MM.1S (cell line): ENCODE measurements around the gene C4orf51.

ENCODE experiments used
- DNase-seq: peaks from one replicate; pipeline ENCODE4 v3.0.0-alpha.2; 2015
- H2AFZ ChIP-seq: fragments of 300-600 bp; sonication (generic); 2 replicates; pipeline ENCODE4 v1.6.0; 2016; ENCODE audit warnings: antibody characterized with exemption, low read length
- H3F3A ChIP-seq: fragments of 300-600 bp; sonication (generic); 2 replicates; pipeline ENCODE4 v1.6.1; 2016; ENCODE audit warnings: mild to moderate bottlenecking, antibody characterized with exemption, low read length, moderate library complexity, mixed read lengths; ENCODE audit not compliant: insufficient read depth
- H3K27ac ChIP-seq: fragments of 300-600 bp; sonication (generic); 2 replicates; pipeline ENCODE4 v1.5.1; 2016; ENCODE audit warnings: mild to moderate bottlenecking, low read length
- H3K27me3 ChIP-seq: fragments of 300-600 bp; sonication (generic); replicated peaks from 2 replicates; pipeline ENCODE4 v1.6.0; 2016; ENCODE audit warnings: low read length; ENCODE audit not compliant: insufficient read depth
- H3K36me3 ChIP-seq: fragments of 300-600 bp; sonication (generic); replicated peaks from 2 replicates; pipeline ENCODE4 v1.6.1; 2016; ENCODE audit warnings: mild to moderate bottlenecking, low read length, mixed read lengths; ENCODE audit not compliant: insufficient read depth
- H3K4me1 ChIP-seq: fragments of 300-600 bp; sonication (generic); 2 replicates; pipeline ENCODE4 v1.6.1; 2016; ENCODE audit warnings: low read length, mixed read lengths
- H3K4me2 ChIP-seq: fragments of 300-600 bp; sonication (generic); 2 replicates; pipeline ENCODE4 v1.6.0; 2016; ENCODE audit warnings: low read depth, low read length
- H3K4me3 ChIP-seq: fragments of 300-600 bp; sonication (generic); 2 replicates; pipeline ENCODE4 v1.5.1; 2016; ENCODE audit warnings: low read length, mixed read lengths
- H3K79me2 ChIP-seq: fragments of 300-600 bp; sonication (generic); 2 replicates; pipeline ENCODE4 v1.6.1; 2016; ENCODE audit warnings: mixed run types, low read length, mixed read lengths
- H3K9ac ChIP-seq: fragments of 300-600 bp; sonication (generic); 2 replicates; pipeline ENCODE4 v1.6.1; 2016; ENCODE audit warnings: low read length, mixed read lengths
- H3K9me2 ChIP-seq: fragments of 300-600 bp; sonication (generic); replicated peaks from 2 replicates; pipeline ENCODE4 v1.6.1; 2016; ENCODE audit warnings: mild to moderate bottlenecking, low read length, mixed read lengths; ENCODE audit not compliant: insufficient read depth
- H3K9me3 ChIP-seq: fragments of 300-600 bp; sonication (generic); replicated peaks from 2 replicates; pipeline ENCODE4 v1.6.1; 2016; ENCODE audit warnings: mild to moderate bottlenecking, low read length, mixed read lengths; ENCODE audit not compliant: insufficient read depth
- H4K20me1 ChIP-seq: fragments of 300-600 bp; sonication (generic); 2 replicates; pipeline ENCODE4 v1.6.1; 2016; ENCODE audit warnings: mild to moderate bottlenecking, low read length, moderate library complexity, mixed read lengths; ENCODE audit not compliant: insufficient read depth
- EZH2 ChIP-seq: fragments of 300-600 bp; sonication (generic); optimal IDR thresholded peaks from 2 replicates; pipeline ENCODE3; 2017; ENCODE audit warnings: low read depth, mild to moderate bottlenecking, antibody characterized with exemption, low read length, mixed read lengths
- EZH2phosphoT487 ChIP-seq: fragments of 300-600 bp; sonication (generic); IDR thresholded peaks from 2 replicates; pipeline ENCODE4 v1.6.1; 2018; ENCODE audit warnings: antibody characterized with exemption, low read length
- TF ChIP-seq, protein P1 (sequence below): fragments of 300-600 bp; sonication (generic); IDR thresholded peaks from 2 replicates; pipeline ENCODE4 v1.5.1; 2016; ENCODE audit warnings: antibody characterized with exemption, low read length, mixed read lengths

The C4orf51 gene

DNA sequence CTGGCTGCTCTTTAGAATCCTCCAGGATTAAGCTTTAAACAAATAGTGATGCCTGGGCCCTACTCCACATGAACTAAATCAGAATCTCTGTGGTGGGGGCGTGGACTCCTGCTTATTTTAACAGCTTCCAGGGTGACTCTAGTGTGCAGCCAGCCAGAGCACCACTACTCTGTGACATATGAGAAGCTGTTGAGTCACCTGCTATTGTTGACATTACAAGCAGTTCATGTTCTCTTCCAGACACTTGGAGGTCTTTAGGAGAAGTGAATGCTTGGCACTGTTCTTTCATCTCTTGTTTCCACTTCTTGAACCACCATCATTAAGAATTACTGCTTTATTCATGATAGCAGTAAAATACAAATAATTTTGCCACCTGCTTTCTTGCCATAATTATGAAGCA lies 426 bp upstream of the C4orf51 start:
- no peaks in the 10 kb centered on the region for H4K20me1 ChIP-seq
- H3K27ac ChIP-seq: no peak overlapping the region
- no peak overlapping the region for H3K4me2 ChIP-seq
- H3K9me2 ChIP-seq: no peaks in the 10 kb centered on the region
- no peak for DNase-seq
- no peaks in the 10 kb centered on the region for H3F3A ChIP-seq
- no peaks in the 10 kb centered on the region for H3K27me3 ChIP-seq
- TF ChIP-seq EZH2 (no peak), EZH2phosphoT487 (no peak)
- TF ChIP-seq, protein P1, sequence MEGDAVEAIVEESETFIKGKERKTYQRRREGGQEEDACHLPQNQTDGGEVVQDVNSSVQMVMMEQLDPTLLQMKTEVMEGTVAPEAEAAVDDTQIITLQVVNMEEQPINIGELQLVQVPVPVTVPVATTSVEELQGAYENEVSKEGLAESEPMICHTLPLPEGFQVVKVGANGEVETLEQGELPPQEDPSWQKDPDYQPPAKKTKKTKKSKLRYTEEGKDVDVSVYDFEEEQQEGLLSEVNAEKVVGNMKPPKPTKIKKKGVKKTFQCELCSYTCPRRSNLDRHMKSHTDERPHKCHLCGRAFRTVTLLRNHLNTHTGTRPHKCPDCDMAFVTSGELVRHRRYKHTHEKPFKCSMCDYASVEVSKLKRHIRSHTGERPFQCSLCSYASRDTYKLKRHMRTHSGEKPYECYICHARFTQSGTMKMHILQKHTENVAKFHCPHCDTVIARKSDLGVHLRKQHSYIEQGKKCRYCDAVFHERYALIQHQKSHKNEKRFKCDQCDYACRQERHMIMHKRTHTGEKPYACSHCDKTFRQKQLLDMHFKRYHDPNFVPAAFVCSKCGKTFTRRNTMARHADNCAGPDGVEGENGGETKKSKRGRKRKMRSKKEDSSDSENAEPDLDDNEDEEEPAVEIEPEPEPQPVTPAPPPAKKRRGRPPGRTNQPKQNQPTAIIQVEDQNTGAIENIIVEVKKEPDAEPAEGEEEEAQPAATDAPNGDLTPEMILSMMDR: no peak
- no peaks in the 10 kb centered on the region for H3K4me1 ChIP-seq
- H3K36me3 ChIP-seq: no peaks in the 10 kb centered on the region
- no peak overlapping the region for H3K4me3 ChIP-seq
- no peaks in the 10 kb centered on the region for H3K79me2 ChIP-seq
- H2AFZ ChIP-seq: no peak overlapping the region
- H3K9ac ChIP-seq: no peak overlapping the region
- H3K9me3 ChIP-seq: no peaks in the 10 kb centered on the region

DNA sequence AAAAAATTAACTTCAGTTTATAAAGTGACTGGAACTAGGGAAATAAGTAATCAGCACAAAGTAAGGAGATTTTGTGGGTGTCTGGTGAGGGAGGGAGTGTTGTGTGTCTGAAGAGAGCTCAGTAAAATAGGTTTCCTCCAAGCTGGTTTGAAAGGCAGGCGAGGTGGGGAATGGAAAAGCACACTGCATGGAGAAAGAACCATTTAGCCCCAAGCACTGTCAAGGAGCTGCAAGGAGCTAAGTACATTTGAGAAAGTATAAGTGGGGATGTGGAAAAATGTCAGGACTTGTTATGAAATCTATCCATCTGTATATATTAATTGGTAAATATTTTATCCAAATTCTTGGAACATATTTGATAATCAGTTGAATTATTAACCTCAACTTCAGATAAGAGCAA lies 956 bp downstream of the C4orf51 start:
- Histone ChIP-seq H3K4me2 (no peak overlapping the region), H2AFZ (no peak overlapping the region), H3K27ac (no peak overlapping the region), H3K9ac (no peak overlapping the region), H3F3A (no peaks in the 10 kb centered on the region), H3K4me3 (no peak overlapping the region), H3K4me1 (no peaks in the 10 kb centered on the region), H4K20me1 (no peaks in the 10 kb centered on the region), H3K27me3 (no peaks in the 10 kb centered on the region), H3K79me2 (no peaks in the 10 kb centered on the region), H3K9me3 (no peaks in the 10 kb centered on the region), H3K36me3 (no peaks in the 10 kb centered on the region), H3K9me2 (no peaks in the 10 kb centered on the region)
- TF ChIP-seq EZH2phosphoT487 (no peak), EZH2 (no peak)
- TF ChIP-seq, protein P1: no peak
- no peak for DNase-seq

DNA sequence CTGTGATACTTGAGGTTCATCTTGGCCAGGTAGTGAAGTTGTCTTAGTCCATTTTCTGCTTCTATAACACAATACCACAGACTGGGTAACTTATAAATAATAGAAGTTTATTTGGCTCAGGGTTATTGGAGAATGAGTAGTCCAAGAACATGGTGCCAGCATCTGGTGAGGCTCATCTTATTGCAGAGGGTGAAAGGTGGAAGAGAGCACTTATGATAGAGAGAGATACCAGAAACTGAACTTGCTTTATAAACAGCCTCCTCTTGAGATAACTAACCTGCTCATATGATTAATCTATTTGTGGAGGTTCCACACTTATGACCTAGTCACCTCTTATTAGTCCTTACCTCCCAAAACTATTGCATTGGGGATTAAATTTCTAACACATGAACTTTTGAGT lies 1.6 kb downstream of the C4orf51 start:
- no peaks in the 10 kb centered on the region for H3K9me3 ChIP-seq
- no peak overlapping the region for H2AFZ ChIP-seq
- no peaks in the 10 kb centered on the region for H3K9me2 ChIP-seq
- no peak for DNase-seq
- no peak overlapping the region for H3K9ac ChIP-seq
- H3K4me2 ChIP-seq: no peak overlapping the region
- no peaks in the 10 kb centered on the region for H3F3A ChIP-seq
- no peaks in the 10 kb centered on the region for H3K27me3 ChIP-seq
- H3K36me3 ChIP-seq: no peaks in the 10 kb centered on the region
- H3K27ac ChIP-seq: no peak overlapping the region
- H3K4me1 ChIP-seq: no peaks in the 10 kb centered on the region
- no peaks in the 10 kb centered on the region for H4K20me1 ChIP-seq
- TF ChIP-seq, protein P1: no peak
- TF ChIP-seq EZH2phosphoT487: no peak
- TF ChIP-seq EZH2: no peak
- no peaks in the 10 kb centered on the region for H3K79me2 ChIP-seq
- no peak overlapping the region for H3K4me3 ChIP-seq
